GM12878 (cell line): ENCODE data around the gene AAMP. TPM values are rescaled to one million over a fixed set of nuclear protein-coding genes. Genes with fewer than 3 reads are reported as not detected.

Experiments
- ATF7 ChIP-seq: fragments of 450-650 bp; IDR thresholded peaks from 2 replicates; pipeline ENCODE4 v1.6.1; 2016; ENCODE audit warnings: low read depth, mild to moderate bottlenecking
- BHLHE40 ChIP-seq, 2 experiments: fragments of 450-650 bp in 1 of 2; IDR thresholded peaks; 2 replicates each; pipeline ENCODE4 v1.6.1; 2011 to 2017; ENCODE audit warnings: low read depth in 2 of 2, borderline replicate concordance in 1 of 2, improper control_type of control experiment in 1 of 2, low read length in 1 of 2, mild to moderate bottlenecking in 1 of 2
- CREB1 ChIP-seq: IDR thresholded peaks from 2 replicates; pipeline ENCODE4 v1.6.1; 2012; ENCODE audit warnings: low read depth, mild to moderate bottlenecking, inconsistent platforms
- EP300 ChIP-seq, 2 experiments: fragments of 150-350 bp in 1 of 2; IDR thresholded peaks; 2 replicates each; pipeline ENCODE4 v1.6.1; 2011 to 2012; ENCODE audit warnings: low read depth in 2 of 2, low read length in 2 of 2, borderline replicate concordance in 1 of 2, improper control_type of control experiment in 1 of 2, inconsistent platforms in 1 of 2; ENCODE audit not compliant: control insufficient read depth in 1 of 2
- FOXK2 ChIP-seq: fragments of 450-650 bp; IDR thresholded peaks from 2 replicates; pipeline ENCODE4 v1.6.1; 2017; ENCODE audit warnings: mild to moderate bottlenecking, moderate library complexity
- HCFC1 ChIP-seq: fragments of 150-350 bp; IDR thresholded peaks from 2 replicates; pipeline ENCODE4 v1.6.1; 2014; ENCODE audit warnings: low read length
- HDAC6 ChIP-seq: fragments of 200-600 bp; sonication (generic); IDR thresholded peaks from one replicate; pipeline ENCODE4 v1.8.0; 2017; ENCODE audit warnings: antibody characterized with exemption; ENCODE audit not compliant: unreplicated experiment
- HDGF ChIP-seq: fragments of 450-650 bp; IDR thresholded peaks from 2 replicates; pipeline ENCODE4 v1.6.1; 2016; ENCODE audit warnings: antibody characterized with exemption
- IKZF1 ChIP-seq: fragments of 450-650 bp; conservative IDR thresholded peaks from 2 replicates; pipeline ENCODE4 v1.6.1; 2017; ENCODE audit warnings: antibody characterized with exemption, mild to moderate bottlenecking
- KDM1A ChIP-seq: fragments of 200-600 bp; sonication (generic); IDR thresholded peaks from 2 replicates; pipeline ENCODE4 v1.6.1; 2016; ENCODE audit warnings: borderline replicate concordance
- MTA2 ChIP-seq: fragments of 450-650 bp; IDR thresholded peaks from 2 replicates; pipeline ENCODE4 v1.6.1; 2016; ENCODE audit warnings: low read depth, mild to moderate bottlenecking, moderate library complexity
- NBN ChIP-seq: fragments of 450-650 bp; IDR thresholded peaks from 2 replicates; pipeline ENCODE4 v1.6.1; 2016
- NFIC ChIP-seq: IDR thresholded peaks from 2 replicates; pipeline ENCODE4 v1.6.1; 2012; ENCODE audit warnings: low read depth, mild to moderate bottlenecking, inconsistent platforms, low read length, moderate library complexity
- NFYB ChIP-seq: IDR thresholded peaks from 2 replicates; pipeline ENCODE4 v1.6.1; 2011; ENCODE audit warnings: low read depth, mild to moderate bottlenecking, low read length, improper control_type of control experiment, moderate library complexity; ENCODE audit not compliant: insufficient read depth
- PBX3 ChIP-seq: IDR thresholded peaks from 2 replicates; pipeline ENCODE4 v1.6.1; 2011; ENCODE audit warnings: mild to moderate bottlenecking, low read depth, low read length, moderate library complexity; ENCODE audit not compliant: insufficient replicate concordance
- RAD51 ChIP-seq: fragments of 450-650 bp; IDR thresholded peaks from 2 replicates; pipeline ENCODE4 v1.6.1; 2016; ENCODE audit warnings: moderate library complexity, mild to moderate bottlenecking, inconsistent platforms
- SP1 ChIP-seq: IDR thresholded peaks from one replicate; pipeline ENCODE4 v1.6.1; 2011; ENCODE audit warnings: low read depth, low read length
- STAT3 ChIP-seq: IDR thresholded peaks from 2 replicates; pipeline ENCODE4 v1.6.1; 2011; ENCODE audit warnings: low read depth, low read length, improper control_type of control experiment
- TARDBP ChIP-seq: IDR thresholded peaks from 2 replicates; pipeline ENCODE4 v1.6.1; 2016; ENCODE audit warnings: borderline replicate concordance
- ZNF384 ChIP-seq: IDR thresholded peaks from 2 replicates; pipeline ENCODE4 v1.6.1; 2012; ENCODE audit warnings: low read depth, mild to moderate bottlenecking, low read length, improper control_type of control experiment, borderline replicate concordance
- polyA plus RNA-seq, 11 experiments: library from polyadenylated mRNA; depleted of rRNA in 4 of 11; unstranded in 6 of 11; stranded (reverse) in 5 of 11; fragments of >200 nt; fragmentation: Nextera tagmentation in 4 of 11; fragmentation: Illumina TruSeq in 1 of 11; extraction: Ambion mirVana in 4 of 11; extraction: Trizol in 1 of 11; gene quantifications; 1 replicate in 1 of 11; 2 replicates in 10 of 11; pipeline versions ENCODE4 v1.2.1 to v1.2.3, GENCODE V29; 2011 to 2016; ENCODE audit warnings: inconsistent platforms in 2 of 11, missing spikeins in 2 of 11, low read depth in 1 of 11
- total RNA-seq, 4 experiments: library from RNA; depleted of rRNA in 3 of 4; stranded (reverse); fragments of >200 nt in 3 of 4; fragmentation: Illumina TruSeq in 1 of 4; extraction: Trizol in 1 of 4; gene quantifications; 2 replicates each; pipeline versions ENCODE4 v1.2.1 to v1.2.3, GENCODE V29; 2013 to 2021
- TF ChIP-seq, protein P1 (sequence below): fragments of 450-650 bp; IDR thresholded peaks from 2 replicates; pipeline ENCODE4 v1.6.1; 2017; ENCODE audit warnings: antibody characterized with exemption, mild to moderate bottlenecking, moderate library complexity
- TF ChIP-seq, protein P2 (sequence below): fragments of 450-650 bp; IDR thresholded peaks from 2 replicates; pipeline ENCODE4 v1.6.1; 2017; ENCODE audit warnings: mild to moderate bottlenecking, low read depth, inconsistent platforms; ENCODE audit not compliant: poor library complexity, severe bottlenecking
- TF ChIP-seq, protein P3 (sequence below): IDR thresholded peaks from 2 replicates; pipeline ENCODE4 v1.6.1; 2012; ENCODE audit warnings: low read depth, low read length, improper control_type of control experiment

Gene AAMP
- total and polyA plus RNA-seq, 10 of the 15 experiments (the other 5 are each of a cell fraction or from before 2014, with no cell fraction given) = 4.4 to 140 (median 81.9) TPM

GRCh38 chr2:218286570-218287459 lies 16.9 kb upstream of the AAMP start (continued):
- TF ChIP-seq, protein P1, sequence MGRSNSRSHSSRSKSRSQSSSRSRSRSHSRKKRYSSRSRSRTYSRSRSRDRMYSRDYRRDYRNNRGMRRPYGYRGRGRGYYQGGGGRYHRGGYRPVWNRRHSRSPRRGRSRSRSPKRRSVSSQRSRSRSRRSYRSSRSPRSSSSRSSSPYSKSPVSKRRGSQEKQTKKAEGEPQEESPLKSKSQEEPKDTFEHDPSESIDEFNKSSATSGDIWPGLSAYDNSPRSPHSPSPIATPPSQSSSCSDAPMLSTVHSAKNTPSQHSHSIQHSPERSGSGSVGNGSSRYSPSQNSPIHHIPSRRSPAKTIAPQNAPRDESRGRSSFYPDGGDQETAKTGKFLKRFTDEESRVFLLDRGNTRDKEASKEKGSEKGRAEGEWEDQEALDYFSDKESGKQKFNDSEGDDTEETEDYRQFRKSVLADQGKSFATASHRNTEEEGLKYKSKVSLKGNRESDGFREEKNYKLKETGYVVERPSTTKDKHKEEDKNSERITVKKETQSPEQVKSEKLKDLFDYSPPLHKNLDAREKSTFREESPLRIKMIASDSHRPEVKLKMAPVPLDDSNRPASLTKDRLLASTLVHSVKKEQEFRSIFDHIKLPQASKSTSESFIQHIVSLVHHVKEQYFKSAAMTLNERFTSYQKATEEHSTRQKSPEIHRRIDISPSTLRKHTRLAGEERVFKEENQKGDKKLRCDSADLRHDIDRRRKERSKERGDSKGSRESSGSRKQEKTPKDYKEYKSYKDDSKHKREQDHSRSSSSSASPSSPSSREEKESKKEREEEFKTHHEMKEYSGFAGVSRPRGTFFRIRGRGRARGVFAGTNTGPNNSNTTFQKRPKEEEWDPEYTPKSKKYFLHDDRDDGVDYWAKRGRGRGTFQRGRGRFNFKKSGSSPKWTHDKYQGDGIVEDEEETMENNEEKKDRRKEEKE = no peak
- TF ChIP-seq HDAC6 (no peak), KDM1A (no peak), ZNF384 (no peak), NBN (0 out of 2 replicates have a peak, but pooled peaks have one; percentile 55), SP1 (peak; percentile 45), NFIC (peak; percentile 16; the same call in 1 of the 2 replicates), CREB1 (0 out of 2 replicates have a peak, but pooled peaks have one; percentile 46), EP300 (IDR thresholded peaks at IDR 0.05; ENCODE audit: borderline replicate concordance in 1 of 2, control insufficient read depth in 1 of 2, low read depth in 2 of 2, low read length in 2 of 2) (no peak), ATF7 (peak; percentile 89), HDGF (peak; percentile 77; the same call in 1 of the 2 replicates), TARDBP (0 out of 2 replicates have a peak, but pooled peaks have one; percentile 16), RAD51 (peak; percentile 44; the same call in 1 of the 2 replicates), HCFC1 (peak; percentile 37), STAT3 (no peak), MTA2 (0 out of 2 replicates have a peak, but pooled peaks have one; percentile 8), NFYB (peak; percentile 28; the same call in 1 of the 2 replicates), IKZF1 (peak; percentile 9), FOXK2 (peak; percentile 76), PBX3 (peak; percentile 91), BHLHE40 (IDR thresholded peaks at IDR 0.05; ENCODE audit: borderline replicate concordance in 1 of 2, low read depth in 2 of 2, low read length in 1 of 2) (0 out of 4 replicates have a peak, but pooled peaks have one; percentile 4 to 16)
- TF ChIP-seq, protein P2, sequence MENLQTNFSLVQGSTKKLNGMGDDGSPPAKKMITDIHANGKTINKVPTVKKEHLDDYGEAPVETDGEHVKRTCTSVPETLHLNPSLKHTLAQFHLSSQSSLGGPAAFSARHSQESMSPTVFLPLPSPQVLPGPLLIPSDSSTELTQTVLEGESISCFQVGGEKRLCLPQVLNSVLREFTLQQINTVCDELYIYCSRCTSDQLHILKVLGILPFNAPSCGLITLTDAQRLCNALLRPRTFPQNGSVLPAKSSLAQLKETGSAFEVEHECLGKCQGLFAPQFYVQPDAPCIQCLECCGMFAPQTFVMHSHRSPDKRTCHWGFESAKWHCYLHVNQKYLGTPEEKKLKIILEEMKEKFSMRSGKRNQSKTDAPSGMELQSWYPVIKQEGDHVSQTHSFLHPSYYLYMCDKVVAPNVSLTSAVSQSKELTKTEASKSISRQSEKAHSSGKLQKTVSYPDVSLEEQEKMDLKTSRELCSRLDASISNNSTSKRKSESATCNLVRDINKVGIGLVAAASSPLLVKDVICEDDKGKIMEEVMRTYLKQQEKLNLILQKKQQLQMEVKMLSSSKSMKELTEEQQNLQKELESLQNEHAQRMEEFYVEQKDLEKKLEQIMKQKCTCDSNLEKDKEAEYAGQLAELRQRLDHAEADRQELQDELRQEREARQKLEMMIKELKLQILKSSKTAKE = peak; percentile 50
- TF ChIP-seq, protein P3, sequence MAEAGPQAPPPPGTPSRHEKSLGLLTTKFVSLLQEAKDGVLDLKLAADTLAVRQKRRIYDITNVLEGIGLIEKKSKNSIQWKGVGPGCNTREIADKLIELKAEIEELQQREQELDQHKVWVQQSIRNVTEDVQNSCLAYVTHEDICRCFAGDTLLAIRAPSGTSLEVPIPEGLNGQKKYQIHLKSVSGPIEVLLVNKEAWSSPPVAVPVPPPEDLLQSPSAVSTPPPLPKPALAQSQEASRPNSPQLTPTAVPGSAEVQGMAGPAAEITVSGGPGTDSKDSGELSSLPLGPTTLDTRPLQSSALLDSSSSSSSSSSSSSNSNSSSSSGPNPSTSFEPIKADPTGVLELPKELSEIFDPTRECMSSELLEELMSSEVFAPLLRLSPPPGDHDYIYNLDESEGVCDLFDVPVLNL = no peak
